Left renal pelvis (tissue), 4 donors: ENCODE measurements around the gene HECTD4. TPM values are rescaled to one million over a fixed set of nuclear protein-coding genes. Genes with fewer than 3 reads are reported as not detected.

Source experiments
- DNase-seq, 4 donors: peaks; one replicate each; pipeline ENCODE4 v3.0.0-alpha.2; 2013; ENCODE audit warnings: low read depth in 4 of 4, low spot score in 3 of 4
- polyA plus RNA-seq, 4 donors: library from polyadenylated mRNA; unstranded; fragments of 120-200 nt; gene quantifications; one replicate each; pipeline ENCODE4 v1.2.1, GENCODE V29; 2013; ENCODE audit not compliant: insufficient read length in 4 of 4

The HECTD4 gene
- polyA plus RNA-seq, 4 donors: 43.6 to 69.9 (median 50.9) TPM

- no peak for DNase-seq
Observed at GRCh38 chr12:112322882-112323547, 59.2 kb downstream of the HECTD4 start.

DNA sequence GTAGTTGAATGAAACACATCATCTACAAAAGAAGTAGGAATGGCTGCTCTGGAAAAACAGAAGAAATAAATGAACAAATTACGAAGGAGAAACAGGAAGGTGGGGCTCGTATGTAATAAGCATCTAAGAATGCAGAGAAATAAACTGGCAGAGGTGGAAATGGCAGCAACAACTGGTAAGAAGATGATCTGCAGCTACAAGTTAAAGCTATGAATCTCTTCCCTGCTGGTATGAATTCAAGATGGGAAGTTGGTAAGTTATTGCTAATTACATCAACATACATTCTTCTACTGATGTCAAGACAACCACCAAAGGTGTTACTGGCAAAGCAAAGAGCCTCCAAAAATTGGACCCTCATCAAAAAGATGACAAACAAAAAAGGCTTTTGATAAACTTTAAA lies 59.8 kb downstream of the HECTD4 start:
- no peak for DNase-seq

- no peak for DNase-seq
Observed at GRCh38 chr12:112321245-112321644, 61.0 kb downstream of the HECTD4 start.

- DNase-seq: no peak
Observed at GRCh38 chr12:112319395-112319794, 62.8 kb downstream of the HECTD4 start.

- no peak for DNase-seq
Observed at GRCh38 chr12:112317481-112317880, 64.8 kb downstream of the HECTD4 start.

DNA sequence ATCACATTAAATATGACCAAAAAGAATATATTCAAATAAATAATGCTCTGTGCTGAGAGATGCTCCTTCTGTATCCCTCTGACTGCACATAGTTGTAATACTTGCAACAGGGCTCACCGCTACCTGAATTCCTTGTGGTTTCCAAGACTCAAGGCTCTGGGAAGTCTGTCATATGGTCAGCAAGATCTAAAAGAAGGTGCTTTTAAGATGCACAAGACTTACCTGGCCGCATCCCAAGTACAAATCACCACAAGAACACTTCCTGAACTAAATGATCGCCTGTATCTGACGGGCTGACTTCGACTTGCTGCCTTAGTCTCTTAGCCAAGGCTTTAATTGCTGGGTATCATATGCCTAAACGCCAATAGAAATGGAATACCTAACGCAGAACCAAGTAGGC lies 67.2 kb downstream of the HECTD4 start:
- DNase-seq: no peak

- no peak for DNase-seq
Observed at GRCh38 chr12:112309797-112310196, 72.4 kb downstream of the HECTD4 start.

GRCh38 chr12:112308652-112309051 lies 73.6 kb downstream of the HECTD4 start:
- no peak for DNase-seq

DNA sequence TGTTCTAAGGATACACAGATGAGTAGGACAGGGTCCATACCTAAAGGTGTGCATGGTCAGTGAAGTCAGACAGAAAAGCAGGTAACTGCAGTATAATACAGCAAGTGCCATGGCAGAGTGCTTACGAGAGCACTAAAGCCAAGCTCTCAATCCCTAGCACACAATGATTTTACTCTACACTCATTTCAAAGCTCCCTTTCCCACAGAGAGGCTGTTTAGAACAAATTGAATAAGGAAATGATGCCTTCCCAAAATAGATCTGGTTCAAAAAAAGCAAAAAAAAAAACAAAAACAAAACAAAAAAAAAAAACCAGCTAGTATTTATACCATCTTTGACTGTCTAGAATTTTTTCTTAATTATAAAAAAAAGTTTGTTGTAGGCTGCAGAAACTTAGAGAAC lies 74.1 kb downstream of the HECTD4 start:
- DNase-seq: no peak

DNA sequence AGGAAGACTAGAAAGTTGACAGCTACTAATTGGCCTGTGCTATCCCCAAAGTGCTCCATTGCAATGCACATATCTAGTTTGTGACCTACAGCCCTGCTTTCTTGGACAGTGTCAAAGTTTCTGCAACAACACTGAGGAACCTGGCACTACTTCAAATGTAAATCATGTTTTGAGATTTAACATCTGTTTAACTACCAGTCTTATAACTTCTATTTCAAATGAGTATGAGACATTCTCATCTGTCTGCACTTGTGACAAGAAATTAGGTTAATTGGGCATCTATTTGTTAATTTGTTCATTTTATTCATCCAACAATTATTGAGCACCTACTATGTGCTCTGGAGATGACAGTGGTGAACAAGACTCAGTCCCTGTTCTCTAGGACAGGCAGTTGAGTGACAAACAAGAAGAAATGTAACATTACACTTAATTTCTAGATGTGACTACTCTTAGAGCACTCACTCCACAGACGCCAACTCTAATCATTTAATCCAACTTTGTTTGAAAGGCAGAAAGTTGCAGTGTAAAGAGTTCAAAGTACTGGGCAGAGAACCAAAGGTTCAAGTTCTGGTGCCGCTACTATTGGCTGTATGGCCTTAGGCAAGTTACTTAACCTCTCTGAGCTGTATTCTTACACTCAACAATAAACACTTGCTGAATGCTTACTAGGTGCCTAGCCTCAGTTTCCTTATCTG lies 74.8 kb downstream of the HECTD4 start:
- DNase-seq: no peak

- DNase-seq: no peak
Observed at GRCh38 chr12:112305951-112306350, 76.3 kb downstream of the HECTD4 start.

- DNase-seq: peak in 1 of 4 donors; percentile 27
Observed at GRCh38 chr12:112304436-112304835, 77.8 kb downstream of the HECTD4 start.

GRCh38 chr12:112303799-112304198 lies 78.4 kb downstream of the HECTD4 start:
- DNase-seq: no peak

GRCh38 chr12:112303004-112303403 lies 79.2 kb downstream of the HECTD4 start:
- no peak for DNase-seq

- no peak for DNase-seq
Observed at GRCh38 chr12:112299704-112300103, 82.5 kb downstream of the HECTD4 start.

- DNase-seq: no peak
Observed at GRCh38 chr12:112297188-112297587, 85.0 kb downstream of the HECTD4 start.

- no peak for DNase-seq
Observed at GRCh38 chr12:112296183-112296582, 86.0 kb downstream of the HECTD4 start.

DNA sequence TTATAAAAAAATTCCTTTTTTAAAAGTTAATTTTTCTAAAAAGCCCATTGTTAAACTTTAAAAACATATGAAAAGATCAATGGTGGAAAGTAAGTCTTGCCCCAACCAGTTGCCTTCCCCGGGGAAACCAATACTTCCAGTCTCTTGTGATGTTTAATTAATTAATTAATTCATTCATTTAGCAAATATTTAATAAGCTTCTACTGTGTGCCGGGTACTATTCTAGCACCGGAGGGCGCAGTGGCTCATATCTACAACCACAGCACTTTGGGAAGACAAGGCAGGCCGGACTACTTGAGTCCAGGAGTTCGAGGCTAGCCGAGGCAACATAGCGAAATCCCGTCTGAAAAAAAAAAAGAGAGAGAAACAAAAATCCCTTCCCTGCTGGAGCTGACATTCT lies 87.4 kb downstream of the HECTD4 start:
- no peak for DNase-seq

DNA sequence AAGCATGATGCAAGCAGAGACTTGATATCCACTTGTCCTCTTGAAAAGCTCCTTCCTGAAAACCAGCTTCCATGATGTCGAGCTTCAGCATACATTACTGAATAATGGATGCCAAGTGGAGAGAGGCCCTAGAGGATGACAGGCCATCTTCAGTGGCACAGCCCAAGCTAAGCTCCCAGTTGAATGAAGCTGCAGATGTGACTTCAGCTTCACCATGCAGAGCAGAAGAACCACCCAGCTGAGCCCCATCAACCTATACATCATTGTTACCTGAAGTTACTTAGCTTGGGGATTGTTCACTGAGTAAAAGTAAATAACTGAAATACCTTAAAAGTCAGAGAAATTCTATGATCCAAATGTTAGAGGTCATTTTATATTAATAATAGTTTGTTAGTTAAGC lies 93.6 kb downstream of the HECTD4 start:
- DNase-seq: no peak

DNA sequence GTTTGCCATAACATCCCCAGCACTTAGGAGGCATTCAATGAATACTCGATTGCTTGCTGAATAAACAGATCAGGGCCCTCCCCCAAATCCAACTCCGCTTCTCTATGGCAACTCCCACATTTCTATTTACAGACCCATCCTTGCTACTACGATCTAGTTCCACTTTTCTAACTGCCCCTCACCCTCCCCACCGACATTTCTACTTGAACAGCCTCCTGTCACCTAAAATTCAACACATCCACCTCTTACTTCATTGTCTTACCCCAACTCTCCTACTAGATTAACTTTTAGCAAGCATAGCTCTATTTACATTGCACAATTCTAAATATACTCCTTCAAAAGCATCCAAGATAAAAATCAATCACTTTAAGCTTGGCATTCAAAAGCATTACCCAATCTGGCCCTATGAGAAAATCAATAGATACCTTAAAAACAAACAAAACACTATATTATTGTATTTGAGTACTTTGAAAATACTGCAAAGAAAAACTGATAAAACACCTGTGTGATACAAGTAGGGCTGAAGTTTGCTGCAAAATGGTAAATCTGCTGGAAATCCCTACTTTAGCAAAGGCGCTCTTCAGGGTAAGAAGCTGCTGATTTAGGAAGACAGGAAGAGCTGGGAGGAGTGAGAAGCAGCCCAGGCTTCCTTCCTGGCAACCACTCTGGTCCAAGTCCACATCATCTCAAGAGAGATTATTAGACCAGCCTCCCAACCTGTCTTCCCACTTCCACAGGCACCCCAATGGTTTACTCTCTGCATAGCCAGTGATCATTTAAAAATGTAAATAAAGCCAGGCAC lies 96.4 kb downstream of the HECTD4 start:
- no peak for DNase-seq

DNA sequence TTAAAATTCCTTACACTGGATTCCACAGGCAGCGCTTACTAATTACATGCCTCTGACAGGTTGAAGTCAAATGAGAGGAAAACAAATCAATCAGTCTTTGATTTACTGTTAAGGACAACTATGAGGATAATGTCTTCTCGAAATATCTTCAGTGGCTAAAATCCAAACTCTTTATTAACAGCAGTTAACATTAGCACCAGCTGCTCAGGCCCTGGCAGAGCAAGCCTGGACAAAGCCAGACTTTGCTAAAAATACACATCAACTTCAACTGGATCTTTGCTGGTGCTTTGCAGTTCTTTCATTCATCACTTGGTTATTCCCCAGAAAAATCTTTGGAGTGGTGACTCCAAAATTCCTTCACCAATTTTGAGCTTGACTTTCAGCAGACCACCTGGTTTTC lies 98.7 kb downstream of the HECTD4 start:
- no peak for DNase-seq

- no peak for DNase-seq
Observed at GRCh38 chr12:112282920-112283319, 99.3 kb downstream of the HECTD4 start.
